ENCODE results near the gene MTAP.
"Not testable (repeated sequence)": the region's sequence is repeated elsewhere in the genome, so short reads cannot be mapped to it uniquely, and the experiment has no call there.

GRCh38 chr9:21959268-21959667 is 156.8 kb downstream of the MTAP start:
- not testable (repeated sequence) for TF ChIP-seq CTCF, POLR2A (IDR thresholded peaks at IDR 0.05)

Data from body of pancreas (tissue), 4 donors.